HG03025 (cell line): ENCODE measurements around the gene KIF1C.

Experiments
- ATAC-seq: cut with Tn5 transposase; IDR thresholded peaks from one replicate; pipeline ENCODE4 v1.9.1; 2021; ENCODE audit warnings: mild to moderate bottlenecking, moderate library complexity; ENCODE audit not compliant: unreplicated experiment, low FRiP score

The KIF1C gene

GRCh38 chr17:4997302-4998026, at the start of gene KIF1C, which contains the start of gene INCA1:
Gene KIF1C, plus strand, starts transcription at chr17:4997950. Its CDS starts 2,297 bp downstream, at chr17:5000247.
Gene INCA1, minus strand, starts transcription at chr17:4997522. Its CDS starts 3,085 bp downstream, at chr17:4994437.
- ATAC-seq: peak; percentile 70

GRCh38 chr17:4948166-4948930, 49.4 kb upstream of the KIF1C start, which contains the start of gene PFN1:
Gene PFN1, minus strand, starts transcription at chr17:4948530. Its CDS starts 136 bp downstream, at chr17:4948394.
- ATAC-seq: peak; percentile 22

GRCh38 chr17:4948931-4949320, 48.8 kb upstream of the KIF1C start:
- ATAC-seq: peak; percentile 29

- peak; percentile 20 for ATAC-seq
Observed at GRCh38 chr17:4949321-4950074, 48.3 kb upstream of the KIF1C start.

DNA sequence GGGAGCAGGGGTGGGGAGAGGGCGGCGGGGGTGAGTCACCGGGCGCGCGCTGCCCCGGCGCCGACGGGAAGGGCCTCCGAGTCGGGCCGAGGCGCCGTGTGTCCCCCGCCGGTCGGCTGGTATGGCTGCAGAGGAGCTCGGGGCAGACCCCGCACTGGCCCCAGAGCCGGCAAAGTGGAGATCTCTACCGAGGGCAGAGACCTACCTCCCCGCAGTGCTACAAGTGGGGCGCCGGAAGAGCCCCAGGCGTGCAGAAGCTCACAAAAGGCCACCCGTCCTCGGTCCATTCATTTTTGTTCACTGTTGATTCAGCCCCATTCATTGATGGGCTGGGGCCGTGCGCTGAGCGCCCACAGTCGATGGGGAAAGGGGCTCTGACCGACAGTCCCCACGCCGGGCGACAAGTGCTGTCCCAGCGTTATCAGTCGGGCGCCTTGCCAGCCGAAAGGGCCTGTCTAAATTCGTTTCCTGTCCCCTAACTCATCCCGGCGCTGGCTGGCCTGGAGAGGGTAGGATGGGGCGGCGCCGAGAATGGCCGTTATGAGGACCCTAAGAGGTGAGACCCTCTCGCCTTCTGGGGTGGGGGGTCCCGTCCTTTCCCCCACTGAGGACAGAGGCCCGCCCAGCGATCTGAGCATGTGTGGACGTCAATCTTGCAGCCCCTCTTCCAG, 47.5 kb upstream of the KIF1C start:
- peak; percentile 10 for ATAC-seq

DNA sequence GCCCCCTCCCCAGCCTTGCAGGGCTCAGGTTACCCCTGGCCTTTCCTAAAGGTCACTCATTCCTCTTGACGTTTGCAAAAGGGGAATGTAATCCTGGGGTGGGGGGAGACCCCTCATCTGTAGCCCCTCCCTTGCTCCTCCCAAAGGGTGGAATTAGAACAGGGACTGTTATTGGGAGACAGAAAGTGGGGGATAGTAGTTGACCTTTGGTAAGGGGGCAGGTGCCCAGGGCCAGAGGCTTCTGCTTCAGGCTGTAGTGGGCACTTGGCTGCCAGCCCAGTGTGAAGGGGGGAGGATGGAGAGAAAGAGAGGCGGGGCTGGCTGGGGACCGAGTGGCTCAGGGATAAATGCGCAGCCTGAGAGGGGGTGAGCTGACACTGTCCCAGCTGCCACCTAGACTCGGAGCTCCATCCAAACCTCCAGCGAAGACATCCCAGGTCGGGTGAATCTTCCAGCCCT, 47.0 kb upstream of the KIF1C start, which contains the start of gene ENO3:
Gene ENO3, plus strand, starts transcription at position 374 of the 459 bp plus-strand sequence. CDS start 711 bp downstream, outside the sequence.
- no peak for ATAC-seq

DNA sequence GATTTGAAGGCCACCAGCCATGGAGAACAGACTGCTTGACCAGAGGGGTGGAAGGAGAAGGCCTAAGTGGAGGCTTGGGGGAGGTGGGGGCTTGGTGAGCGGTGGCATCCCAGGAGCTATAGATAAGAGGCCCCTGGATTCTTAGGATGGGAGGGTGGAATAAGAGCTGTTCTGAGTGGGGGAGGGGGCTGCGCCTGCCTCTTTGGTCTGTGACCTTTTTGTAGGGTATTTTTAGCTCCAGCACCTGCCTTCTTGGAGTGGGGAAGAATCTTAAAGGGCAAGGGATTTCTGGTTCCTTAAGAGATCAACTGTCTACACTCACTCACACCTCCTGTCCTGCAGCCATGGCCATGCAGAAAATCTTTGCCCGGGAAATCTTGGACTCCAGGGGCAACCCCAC, 46.3 kb upstream of the KIF1C start:
- ATAC-seq: no peak

DNA sequence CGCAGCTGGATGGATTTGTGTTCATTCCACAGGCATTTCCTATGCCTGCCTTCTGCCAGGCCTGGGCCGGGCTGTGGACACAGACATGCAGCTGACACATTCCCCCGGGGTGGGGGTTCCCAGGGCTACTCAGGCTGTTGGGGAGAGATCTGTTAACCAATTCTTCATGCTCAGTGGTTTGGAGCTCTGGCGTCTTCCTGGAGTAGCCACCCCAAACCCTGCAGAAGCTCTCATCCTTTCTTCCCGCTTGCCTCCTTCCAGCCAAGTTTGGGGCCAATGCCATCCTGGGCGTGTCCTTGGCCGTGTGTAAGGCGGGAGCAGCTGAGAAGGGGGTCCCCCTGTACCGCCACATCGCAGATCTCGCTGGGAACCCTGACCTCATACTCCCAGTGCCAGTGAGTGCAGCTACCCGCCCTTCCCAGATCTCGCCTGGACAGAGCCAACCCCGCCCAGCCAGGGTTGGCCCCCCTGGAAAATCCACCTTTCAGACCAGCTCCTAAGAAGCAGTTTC, 44.2 kb upstream of the KIF1C start:
- ATAC-seq: no peak

- ATAC-seq: no peak
Observed at GRCh38 chr17:4955091-4955490, 42.7 kb upstream of the KIF1C start.

DNA sequence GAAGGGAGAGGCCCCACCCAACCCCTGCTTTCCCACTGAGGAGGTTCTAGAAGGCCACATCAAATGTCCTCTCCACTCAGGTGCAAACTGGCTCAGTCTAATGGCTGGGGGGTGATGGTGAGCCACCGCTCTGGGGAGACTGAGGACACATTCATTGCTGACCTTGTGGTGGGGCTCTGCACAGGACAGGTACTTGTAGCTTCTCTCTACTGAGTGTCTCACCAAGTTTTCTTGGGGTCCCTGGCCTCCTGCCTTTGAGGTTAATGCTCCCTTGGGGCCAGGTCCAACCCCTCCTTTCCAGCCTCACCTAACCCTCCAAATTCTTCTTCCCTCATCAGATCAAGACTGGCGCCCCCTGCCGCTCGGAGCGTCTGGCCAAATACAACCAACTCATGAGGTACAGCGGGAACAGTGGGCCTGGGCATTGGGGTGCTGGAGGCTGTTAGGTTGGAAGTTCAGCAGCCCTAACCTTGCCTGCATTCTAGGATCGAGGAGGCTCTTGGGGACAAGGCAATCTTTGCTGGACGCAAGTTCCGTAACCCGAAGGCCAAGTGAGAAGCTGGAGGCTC, 41.2 kb upstream of the KIF1C start:
- no peak for ATAC-seq

DNA sequence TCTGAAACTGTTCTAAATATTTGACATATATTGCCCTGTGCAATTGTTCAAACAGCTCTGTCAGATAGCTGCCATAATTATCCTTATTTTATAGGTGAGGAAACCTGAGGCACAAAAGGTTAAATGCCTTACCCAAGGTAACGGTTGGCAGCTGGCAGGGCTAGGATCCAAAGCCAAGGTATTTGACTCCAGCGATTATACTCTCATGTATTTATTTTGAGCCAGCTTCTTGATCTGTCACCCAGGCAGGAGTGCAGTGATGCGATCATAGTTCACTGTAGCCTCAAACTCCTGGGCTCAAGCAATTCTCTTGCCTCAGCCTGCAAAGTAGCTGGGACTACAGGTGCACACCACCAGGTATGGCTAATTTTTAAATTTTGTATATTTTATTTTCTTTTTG, 39.6 kb upstream of the KIF1C start:
- ATAC-seq: no peak

DNA sequence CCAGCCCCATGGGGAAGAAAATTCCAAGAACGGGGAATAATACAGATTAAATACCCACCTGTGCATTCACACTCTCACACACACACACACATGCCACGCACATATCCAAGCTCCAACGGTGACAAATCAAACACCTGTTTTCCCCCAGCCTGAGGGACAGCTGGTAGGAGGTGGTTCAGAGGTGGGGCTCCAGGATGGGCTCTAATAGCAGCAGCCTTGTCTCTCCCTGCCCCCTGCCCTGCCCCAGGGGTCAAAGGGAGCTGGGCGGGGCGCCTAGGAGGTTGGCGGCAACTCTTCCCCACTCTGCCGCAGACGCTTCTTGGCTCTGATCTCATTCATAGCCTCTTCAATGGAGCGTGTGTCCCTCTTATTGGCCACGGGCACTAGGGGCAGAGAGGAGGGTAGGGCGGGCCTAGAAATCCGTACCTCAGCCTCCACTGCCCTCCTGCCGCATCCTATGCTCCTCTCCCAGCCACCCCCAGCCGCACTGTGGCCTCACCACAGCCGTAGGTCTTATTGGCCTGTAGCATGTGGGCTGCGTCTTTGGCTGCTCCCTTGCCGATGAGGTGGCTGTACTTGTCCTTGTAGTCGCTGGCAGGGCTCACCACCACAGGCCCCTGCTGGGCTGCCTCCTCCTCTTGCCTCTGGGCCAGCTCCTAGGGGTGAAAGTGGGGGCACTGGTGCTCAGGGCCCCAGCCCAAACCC, 38.3 kb upstream of the KIF1C start:
- no peak for ATAC-seq

- no peak for ATAC-seq
Observed at GRCh38 chr17:4960279-4960922, 37.3 kb upstream of the KIF1C start.

- ATAC-seq: no peak
Observed at GRCh38 chr17:4965311-4965986, 32.3 kb upstream of the KIF1C start.

GRCh38 chr17:4966844-4967538, 30.8 kb upstream of the KIF1C start:
- ATAC-seq: peak; percentile 71

GRCh38 chr17:4967539-4968485, 29.9 kb upstream of the KIF1C start, which contains the start of gene SPAG7:
Gene SPAG7, minus strand, starts transcription at chr17:4967817. Its CDS starts 13 bp downstream, at chr17:4967804.
- ATAC-seq: peak; percentile 43
